ENCODE measurements around the gene HABP4.

The HABP4 gene

DNA sequence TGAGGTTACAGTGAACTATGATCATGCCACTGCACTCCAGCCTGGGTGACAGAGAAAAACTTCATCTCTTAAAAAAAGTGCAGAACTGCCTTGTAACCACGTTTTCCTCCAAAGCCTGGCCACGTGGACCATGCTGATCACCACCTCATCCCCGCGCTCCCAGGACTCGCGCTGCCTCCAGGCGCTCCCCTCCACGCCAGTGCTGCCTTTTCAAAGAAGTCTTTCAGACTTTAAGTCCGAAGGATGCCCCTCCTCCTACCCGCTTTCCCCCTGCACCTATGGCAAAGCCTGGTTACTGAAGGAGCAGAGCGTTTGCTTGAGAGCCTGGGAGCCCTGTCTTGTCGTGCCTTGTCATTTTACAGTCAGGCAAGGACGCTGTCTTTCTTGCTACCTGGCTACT, 43.8 kb downstream of the HABP4 start:
- Histone ChIP-seq H3K9me3 (no peaks in the 10 kb centered on the region), H3K27me3 (no peaks in the 10 kb centered on the region), H3K4me1 (ENCODE audit: control insufficient read depth in 1 of 2, insufficient read depth in 1 of 2, low read depth in 1 of 2, low read length in 1 of 2) (no peaks in the 10 kb centered on the region), H3K4me3 (ENCODE audit: low read depth in 1 of 2, low read length in 1 of 2) (no peak overlapping the region), H3K27ac (no peak overlapping the region), H3K36me3 (no peaks in the 10 kb centered on the region)
- TF ChIP-seq, protein P1, sequence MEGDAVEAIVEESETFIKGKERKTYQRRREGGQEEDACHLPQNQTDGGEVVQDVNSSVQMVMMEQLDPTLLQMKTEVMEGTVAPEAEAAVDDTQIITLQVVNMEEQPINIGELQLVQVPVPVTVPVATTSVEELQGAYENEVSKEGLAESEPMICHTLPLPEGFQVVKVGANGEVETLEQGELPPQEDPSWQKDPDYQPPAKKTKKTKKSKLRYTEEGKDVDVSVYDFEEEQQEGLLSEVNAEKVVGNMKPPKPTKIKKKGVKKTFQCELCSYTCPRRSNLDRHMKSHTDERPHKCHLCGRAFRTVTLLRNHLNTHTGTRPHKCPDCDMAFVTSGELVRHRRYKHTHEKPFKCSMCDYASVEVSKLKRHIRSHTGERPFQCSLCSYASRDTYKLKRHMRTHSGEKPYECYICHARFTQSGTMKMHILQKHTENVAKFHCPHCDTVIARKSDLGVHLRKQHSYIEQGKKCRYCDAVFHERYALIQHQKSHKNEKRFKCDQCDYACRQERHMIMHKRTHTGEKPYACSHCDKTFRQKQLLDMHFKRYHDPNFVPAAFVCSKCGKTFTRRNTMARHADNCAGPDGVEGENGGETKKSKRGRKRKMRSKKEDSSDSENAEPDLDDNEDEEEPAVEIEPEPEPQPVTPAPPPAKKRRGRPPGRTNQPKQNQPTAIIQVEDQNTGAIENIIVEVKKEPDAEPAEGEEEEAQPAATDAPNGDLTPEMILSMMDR (IDR thresholded peaks at IDR 0.05), result no peak

DNA sequence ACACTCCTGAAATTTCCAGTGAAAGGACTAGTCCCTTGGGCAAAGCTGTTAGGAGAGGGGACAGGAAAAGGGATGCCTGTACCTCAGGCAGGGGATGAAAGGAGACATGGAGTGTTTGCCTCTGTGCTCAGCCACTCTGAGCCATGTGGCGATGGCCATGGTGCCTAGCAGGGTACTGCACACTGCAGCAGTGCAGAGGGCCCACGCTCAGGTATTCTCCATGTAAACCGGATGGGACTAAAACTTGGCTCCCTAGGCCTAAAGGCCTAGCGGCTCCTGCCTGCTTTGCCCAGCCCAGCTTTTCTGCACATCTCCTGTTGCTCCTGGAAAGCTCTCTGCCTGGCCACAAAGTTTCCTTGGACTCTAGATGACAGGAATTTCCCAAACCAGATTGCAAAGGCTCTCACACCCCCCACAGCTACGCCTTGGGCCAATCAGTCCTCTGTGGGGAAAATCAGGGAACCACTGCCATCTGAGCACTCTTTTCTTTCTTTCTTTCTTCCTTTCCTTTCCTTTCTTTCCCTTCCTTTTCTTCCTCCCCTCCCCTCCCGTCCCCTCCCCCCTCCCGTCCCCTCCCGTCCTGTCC, 44.3 kb downstream of the HABP4 start:
- H3K27ac ChIP-seq, result no peak overlapping the region
- TF ChIP-seq, protein P1 (IDR thresholded peaks at IDR 0.05), result no peak

DNA sequence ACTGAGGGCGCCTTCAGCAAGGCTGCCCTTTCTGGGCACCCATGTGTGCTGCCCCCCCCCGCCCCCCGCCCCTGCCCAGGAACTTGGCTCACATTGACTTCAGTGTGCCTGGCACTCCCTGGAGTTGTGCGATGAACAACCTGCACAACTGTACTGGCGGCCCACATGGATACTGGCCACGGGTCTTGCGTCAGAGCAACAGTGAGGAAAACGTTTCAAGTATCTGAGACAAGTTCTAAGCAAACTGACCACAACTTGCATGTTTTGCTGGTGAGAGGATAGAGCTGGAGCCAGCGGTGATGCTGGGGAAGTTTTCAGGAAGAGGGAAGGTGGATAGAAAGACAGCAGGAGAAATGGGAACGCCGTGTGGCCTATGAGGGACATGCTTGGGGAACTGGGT, 45.4 kb downstream of the HABP4 start:
- H3K27ac ChIP-seq, result no peak overlapping the region
- H3K36me3 ChIP-seq, result no peaks in the 10 kb centered on the region
- TF ChIP-seq, protein P1 (IDR thresholded peaks at IDR 0.05), result no peak

More for the DNA sequence above, 44.3 kb downstream of the HABP4 start:
- Histone ChIP-seq H3K9me3 (no peaks in the 10 kb centered on the region), H3K36me3 (no peaks in the 10 kb centered on the region), H3K27me3 (no peaks in the 10 kb centered on the region), H3K4me3 (ENCODE audit: low read depth in 1 of 2, low read length in 1 of 2) (no peak overlapping the region), H3K4me1 (ENCODE audit: control insufficient read depth in 1 of 2, insufficient read depth in 1 of 2, low read depth in 1 of 2, low read length in 1 of 2) (no peaks in the 10 kb centered on the region)

DNA sequence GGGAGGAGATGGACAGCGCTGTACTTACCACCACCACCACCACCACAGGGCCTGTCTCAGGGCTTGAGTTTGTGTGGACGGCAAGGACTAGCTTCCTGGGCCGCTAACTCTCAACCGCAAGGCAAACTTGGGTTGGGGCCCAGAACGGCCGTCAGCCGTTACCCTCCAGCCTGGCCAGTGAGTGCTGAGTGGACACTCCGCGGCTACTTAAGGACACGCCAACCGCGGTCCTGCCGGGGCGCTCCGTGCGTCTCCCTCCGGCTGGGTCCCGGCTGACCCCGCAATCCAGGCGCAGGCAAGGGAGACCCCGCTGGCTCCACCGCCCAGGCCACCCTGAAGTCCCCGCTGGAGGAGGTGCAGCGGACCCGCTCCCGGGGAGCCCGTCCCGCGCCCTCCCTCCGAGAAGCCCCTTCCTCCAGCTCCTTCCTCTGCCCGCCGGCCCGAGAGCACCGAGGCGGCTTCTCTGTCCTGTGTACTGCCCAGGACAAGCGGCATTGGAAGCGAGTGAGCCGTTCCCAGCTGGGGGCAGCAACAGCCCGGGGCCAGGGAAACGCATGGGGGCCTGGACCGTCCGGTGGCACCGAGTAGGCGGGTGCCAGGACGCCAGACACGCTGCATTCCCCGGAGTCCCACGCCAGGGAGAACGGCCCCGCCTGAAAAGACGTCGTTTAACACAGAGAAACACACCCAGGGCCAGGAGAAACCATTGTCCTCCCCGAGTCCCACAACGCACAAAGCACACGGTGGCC, 46.6 kb downstream of the HABP4 start:
- no peaks in the 10 kb centered on the region for H3K27me3 ChIP-seq
- H3K9me3 ChIP-seq, result no peaks in the 10 kb centered on the region
- H3K4me1 ChIP-seq (ENCODE audit: control insufficient read depth in 1 of 2, insufficient read depth in 1 of 2, low read depth in 1 of 2, low read length in 1 of 2), result no peaks in the 10 kb centered on the region
- no peak overlapping the region for H3K27ac ChIP-seq
- TF ChIP-seq, protein P1 (IDR thresholded peaks at IDR 0.05), result no peak
- no peak overlapping the region for H3K4me3 ChIP-seq (ENCODE audit: low read depth in 1 of 2, low read length in 1 of 2)
- no peaks in the 10 kb centered on the region for H3K36me3 ChIP-seq

More for the DNA sequence above, 45.4 kb downstream of the HABP4 start:
- H3K4me1 ChIP-seq (ENCODE audit: control insufficient read depth in 1 of 2, insufficient read depth in 1 of 2, low read depth in 1 of 2, low read length in 1 of 2), result no peaks in the 10 kb centered on the region
- H3K9me3 ChIP-seq, result no peaks in the 10 kb centered on the region
- H3K27me3 ChIP-seq, result no peaks in the 10 kb centered on the region
- H3K4me3 ChIP-seq (ENCODE audit: low read depth in 1 of 2, low read length in 1 of 2), result no peak overlapping the region

DNA sequence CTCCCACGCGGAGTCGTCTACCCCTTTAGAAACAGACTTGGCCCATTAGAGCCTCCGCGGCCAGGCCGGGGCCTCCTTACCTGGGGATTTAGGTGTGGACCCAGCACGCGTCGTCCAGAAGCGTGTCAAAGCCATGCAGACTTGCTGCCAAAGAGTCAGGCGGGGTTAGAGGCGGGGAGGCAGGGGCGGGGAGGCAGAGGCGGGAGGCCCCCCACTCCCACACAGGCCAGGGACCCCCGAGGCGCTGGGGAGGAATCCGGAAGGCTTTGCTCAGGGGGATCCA, 47.1 kb downstream of the HABP4 start:
- H3K4me3 ChIP-seq (ENCODE audit: low read depth in 1 of 2, low read length in 1 of 2), result no peak overlapping the region

More for the DNA sequence above, 47.1 kb downstream of the HABP4 start:
- H3K27me3 ChIP-seq, result no peaks in the 10 kb centered on the region
- no peaks in the 10 kb centered on the region for H3K9me3 ChIP-seq
- H3K36me3 ChIP-seq, result no peaks in the 10 kb centered on the region
- no peak overlapping the region for H3K27ac ChIP-seq
- no peaks in the 10 kb centered on the region for H3K4me1 ChIP-seq (ENCODE audit: control insufficient read depth in 1 of 2, insufficient read depth in 1 of 2, low read depth in 1 of 2, low read length in 1 of 2)
- TF ChIP-seq, protein P1 (IDR thresholded peaks at IDR 0.05), result no peak
